ENCODE results near the gene LPXN.
A peak's percentile ranks its signal among the peaks of the same experiment; 100 is the strongest.

Gene LPXN

DNA sequence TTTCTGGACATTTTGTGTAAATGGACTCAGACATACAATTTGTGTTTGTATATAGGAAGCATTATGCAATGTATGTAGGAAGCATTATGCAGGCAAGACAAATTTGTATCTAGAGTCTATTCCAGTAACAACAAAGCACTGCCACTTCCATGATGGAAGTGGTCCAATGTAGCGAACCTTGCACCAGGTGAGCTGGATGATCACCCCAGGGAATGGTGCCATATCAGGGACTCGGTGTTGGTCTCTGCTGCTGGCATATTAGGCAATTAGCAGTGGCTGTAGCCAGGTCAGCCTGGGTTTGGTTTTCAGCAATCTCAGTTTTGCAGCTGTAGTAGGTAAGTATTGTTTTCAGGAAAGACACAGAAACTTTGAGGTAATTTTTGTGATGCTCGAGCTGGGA lies 16.0 kb upstream of the LPXN start:
- Histone ChIP-seq H3K27ac (no peak overlapping the region), H3K36me3 (peaks cover 22% of the 10 kb centered on the region), H3K4me3 (ENCODE audit: low read depth, low read length) (no peak overlapping the region), H3K27me3 (ENCODE audit: insufficient read depth, low read depth, severe bottlenecking) (no peaks in the 10 kb centered on the region), H3K9me3 (ENCODE audit: severe bottlenecking) (no peaks in the 10 kb centered on the region)
- TF ChIP-seq, protein P1, sequence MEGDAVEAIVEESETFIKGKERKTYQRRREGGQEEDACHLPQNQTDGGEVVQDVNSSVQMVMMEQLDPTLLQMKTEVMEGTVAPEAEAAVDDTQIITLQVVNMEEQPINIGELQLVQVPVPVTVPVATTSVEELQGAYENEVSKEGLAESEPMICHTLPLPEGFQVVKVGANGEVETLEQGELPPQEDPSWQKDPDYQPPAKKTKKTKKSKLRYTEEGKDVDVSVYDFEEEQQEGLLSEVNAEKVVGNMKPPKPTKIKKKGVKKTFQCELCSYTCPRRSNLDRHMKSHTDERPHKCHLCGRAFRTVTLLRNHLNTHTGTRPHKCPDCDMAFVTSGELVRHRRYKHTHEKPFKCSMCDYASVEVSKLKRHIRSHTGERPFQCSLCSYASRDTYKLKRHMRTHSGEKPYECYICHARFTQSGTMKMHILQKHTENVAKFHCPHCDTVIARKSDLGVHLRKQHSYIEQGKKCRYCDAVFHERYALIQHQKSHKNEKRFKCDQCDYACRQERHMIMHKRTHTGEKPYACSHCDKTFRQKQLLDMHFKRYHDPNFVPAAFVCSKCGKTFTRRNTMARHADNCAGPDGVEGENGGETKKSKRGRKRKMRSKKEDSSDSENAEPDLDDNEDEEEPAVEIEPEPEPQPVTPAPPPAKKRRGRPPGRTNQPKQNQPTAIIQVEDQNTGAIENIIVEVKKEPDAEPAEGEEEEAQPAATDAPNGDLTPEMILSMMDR (IDR thresholded peaks at IDR 0.05; ENCODE audit: low read depth, low read length), result no peak
- DNase-seq, result no peak

DNA sequence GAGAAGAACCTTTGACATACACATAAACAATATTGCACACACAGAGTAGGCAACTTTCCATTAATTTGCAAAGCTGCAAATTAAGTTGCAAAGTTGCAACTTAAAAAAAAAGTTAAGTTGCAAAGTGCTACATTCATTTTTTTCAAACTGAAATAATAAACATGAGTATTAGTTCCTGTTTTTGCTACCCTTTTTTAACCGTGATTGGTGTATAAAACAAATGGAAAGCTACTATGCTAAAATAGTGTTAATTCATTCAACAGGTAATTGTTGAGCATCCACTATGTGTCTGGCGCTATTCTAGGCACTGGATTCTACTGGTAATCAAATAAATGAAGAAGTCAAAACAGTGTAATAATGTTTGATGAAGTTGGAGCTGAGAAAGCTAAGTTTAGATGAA lies 11.3 kb upstream of the LPXN start:
- Histone ChIP-seq H3K9me3 (ENCODE audit: severe bottlenecking) (no peaks in the 10 kb centered on the region), H3K27ac (no peak overlapping the region), H3K27me3 (ENCODE audit: insufficient read depth, low read depth, severe bottlenecking) (no peaks in the 10 kb centered on the region), H3K4me3 (ENCODE audit: low read depth, low read length) (no peak overlapping the region), H3K36me3 (peaks cover 34% of the 10 kb centered on the region)
- no peak for DNase-seq
- TF ChIP-seq, protein P1 (IDR thresholded peaks at IDR 0.05; ENCODE audit: low read depth, low read length), result no peak

DNA sequence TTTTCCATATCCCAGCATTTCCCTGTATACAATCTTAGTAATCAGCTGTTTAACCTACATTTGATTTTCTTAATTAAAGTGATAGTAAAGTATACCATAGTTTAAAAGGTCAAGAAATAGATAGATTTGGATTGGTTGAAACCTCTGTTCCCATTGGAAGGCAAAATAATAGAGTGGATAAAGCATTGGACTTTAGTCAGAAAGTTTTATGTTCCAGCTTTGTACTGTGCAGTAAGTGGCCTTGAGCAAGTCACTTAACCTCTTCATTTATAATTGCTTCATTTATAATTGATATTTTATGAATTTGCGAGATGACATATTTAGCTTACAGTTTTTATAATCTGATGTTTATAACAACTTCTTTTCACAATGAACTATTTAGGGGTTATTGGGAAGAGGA lies 6.8 kb upstream of the LPXN start:
- no peaks in the 10 kb centered on the region for H3K27me3 ChIP-seq (ENCODE audit: insufficient read depth, low read depth, severe bottlenecking)
- no peak overlapping the region for H3K27ac ChIP-seq
- DNase-seq, result no peak
- H3K36me3 ChIP-seq, result peaks cover 52% of the 10 kb centered on the region
- no peaks in the 10 kb centered on the region for H3K9me3 ChIP-seq (ENCODE audit: severe bottlenecking)
- TF ChIP-seq, protein P1 (IDR thresholded peaks at IDR 0.05; ENCODE audit: low read depth, low read length), result no peak
- H3K4me3 ChIP-seq (ENCODE audit: low read depth, low read length), result no peak overlapping the region

DNA sequence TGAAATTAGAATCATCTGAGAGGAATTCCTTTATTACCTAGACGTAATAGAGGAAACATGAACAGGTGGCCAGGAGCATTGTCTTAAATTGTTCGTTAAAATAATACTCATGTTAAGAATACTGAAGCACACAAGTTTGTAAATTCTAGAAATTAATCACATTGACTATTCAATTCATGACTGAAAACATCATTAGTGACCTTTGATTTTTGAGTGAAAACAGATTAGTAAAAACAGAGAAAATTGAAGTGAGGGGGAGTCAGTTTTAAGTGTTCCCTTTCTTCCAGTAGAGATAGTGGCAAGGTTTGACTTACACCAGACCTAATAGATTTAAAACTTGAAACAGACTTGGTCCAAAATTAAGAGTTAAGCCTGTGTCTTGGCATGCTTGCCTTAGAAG lies 4.7 kb upstream of the LPXN start:
- H3K27ac ChIP-seq, result peak overlapping the region; percentile 100
- peak overlapping the region; percentile 57 for H3K4me3 ChIP-seq (ENCODE audit: low read depth, low read length)
- no peaks in the 10 kb centered on the region for H3K27me3 ChIP-seq (ENCODE audit: insufficient read depth, low read depth, severe bottlenecking)
- no peak for DNase-seq
- H3K36me3 ChIP-seq, result peaks cover 38% of the 10 kb centered on the region
- TF ChIP-seq, protein P1 (IDR thresholded peaks at IDR 0.05; ENCODE audit: low read depth, low read length), result no peak
- no peaks in the 10 kb centered on the region for H3K9me3 ChIP-seq (ENCODE audit: severe bottlenecking)

DNA sequence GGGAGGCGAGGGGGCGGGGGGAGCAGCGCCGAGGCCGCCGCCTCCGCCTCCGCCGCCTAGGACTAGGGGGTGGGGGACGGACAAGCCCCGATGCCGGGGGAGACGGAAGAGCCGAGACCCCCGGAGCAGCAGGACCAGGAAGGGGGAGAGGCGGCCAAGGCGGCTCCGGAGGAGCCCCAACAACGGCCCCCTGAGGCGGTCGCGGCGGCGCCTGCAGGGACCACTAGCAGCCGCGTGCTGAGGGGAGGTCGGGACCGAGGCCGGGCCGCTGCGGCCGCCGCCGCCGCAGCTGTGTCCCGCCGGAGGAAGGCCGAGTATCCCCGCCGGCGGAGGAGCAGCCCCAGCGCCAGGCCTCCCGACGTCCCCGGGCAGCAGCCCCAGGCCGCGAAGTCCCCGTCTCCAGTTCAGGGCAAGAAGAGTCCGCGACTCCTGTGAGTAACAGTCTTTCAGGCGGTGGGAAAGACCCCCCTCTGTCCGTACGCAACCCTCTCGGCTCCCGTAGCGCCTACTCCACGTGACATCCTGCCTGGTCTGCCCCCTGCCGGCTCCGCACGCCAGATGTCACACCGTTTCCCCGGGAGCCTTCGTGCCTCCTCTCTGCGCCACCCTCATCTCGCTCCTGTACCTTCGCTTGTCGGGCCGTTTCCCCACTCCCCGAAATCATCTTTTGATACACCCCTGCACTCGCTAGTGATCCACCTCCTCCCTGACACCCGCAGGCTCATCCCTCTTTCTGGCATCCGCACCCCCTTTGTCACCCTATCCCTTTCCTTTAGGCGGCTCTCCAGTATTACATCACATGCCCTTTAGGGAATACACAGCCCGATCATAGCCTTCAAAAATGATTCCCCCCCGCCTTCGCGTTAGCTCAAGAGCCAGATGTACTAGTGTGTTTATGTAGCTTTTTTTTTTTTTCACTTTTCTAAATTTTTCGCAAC lies 3.8 kb upstream of the LPXN start:
- no peaks in the 10 kb centered on the region for H3K27me3 ChIP-seq (ENCODE audit: insufficient read depth, low read depth, severe bottlenecking)
- peak; percentile 93 for DNase-seq
- H3K36me3 ChIP-seq, result peaks cover 31% of the 10 kb centered on the region
- TF ChIP-seq, protein P1 (IDR thresholded peaks at IDR 0.05; ENCODE audit: low read depth, low read length), result peak; percentile 82
- H3K9me3 ChIP-seq (ENCODE audit: severe bottlenecking), result no peaks in the 10 kb centered on the region
- peak overlapping the region; percentile 100 for H3K27ac ChIP-seq
- H3K4me3 ChIP-seq (ENCODE audit: low read depth, low read length), result peak overlapping the region; percentile 57
